HEK293T (cell line): ENCODE data around the gene CFAP58.

Source experiments
- BHLHE40 ChIP-seq: fragments of 450-650 bp; IDR thresholded peaks from 2 replicates; pipeline ENCODE4 v1.6.1; 2016; ENCODE audit warnings: mild to moderate bottlenecking, moderate library complexity, borderline replicate concordance
- CTBP1 ChIP-seq: fragments of 450-650 bp; IDR thresholded peaks from 2 replicates; pipeline ENCODE4 v1.6.1; 2016; ENCODE audit warnings: borderline replicate concordance
- ELF4 ChIP-seq: fragments of 450-650 bp; IDR thresholded peaks from 2 replicates; pipeline ENCODE4 v1.6.1; 2017; ENCODE audit warnings: antibody characterized with exemption
- FOXA1 ChIP-seq: fragments of 450-650 bp; IDR thresholded peaks from 2 replicates; pipeline ENCODE4 v1.6.1; 2016; ENCODE audit warnings: mild to moderate bottlenecking
- FOXM1 ChIP-seq: fragments of 450-650 bp; IDR thresholded peaks from 2 replicates; pipeline ENCODE4 v1.6.1; 2017; ENCODE audit warnings: mild to moderate bottlenecking, borderline replicate concordance
- LEF1 ChIP-seq: fragments of 450-650 bp; IDR thresholded peaks from 2 replicates; pipeline ENCODE4 v1.6.1; 2017; ENCODE audit warnings: mild to moderate bottlenecking, borderline replicate concordance
- NFRKB ChIP-seq: fragments of 450-650 bp; IDR thresholded peaks from 2 replicates; pipeline ENCODE4 v1.6.1; 2016; ENCODE audit warnings: mild to moderate bottlenecking, moderate library complexity
- SP1 ChIP-seq: fragments of 450-650 bp; IDR thresholded peaks from 2 replicates; pipeline ENCODE4 v1.6.1; 2017
- SUZ12 ChIP-seq: fragments of 450-650 bp; IDR thresholded peaks from 2 replicates; pipeline ENCODE4 v1.6.1; 2016; ENCODE audit warnings: mild to moderate bottlenecking
- ZNF384 ChIP-seq: fragments of 450-650 bp; IDR thresholded peaks from 2 replicates; pipeline ENCODE4 v1.6.1; 2016

GRCh38 chr10:104472957-104473745 lies 119.5 kb downstream of the CFAP58 start:
- TF ChIP-seq LEF1 (no peak), CTBP1 (no peak), SUZ12 (no peak), BHLHE40 (no peak), NFRKB (no peak), ELF4 (no peak), SP1 (no peak), FOXA1 (no peak), FOXM1 (no peak), ZNF384 (no peak)
